ENCODE data around the gene TMEM59L. TPM values are rescaled to one million over a fixed set of nuclear protein-coding genes. Genes with fewer than 3 reads are reported as not detected.
"Not testable (repeated sequence)": the region's sequence is repeated elsewhere in the genome, so short reads cannot be mapped to it uniquely, and the experiment has no call there.

Gene TMEM59L
- polyA plus RNA-seq, 1 donor = 8.9 TPM

GRCh38 chr19:18594096-18594823 is 18.4 kb upstream of the TMEM59L start:
- peak; percentile 65 for DNase-seq (ENCODE audit: low read depth)

- DNase-seq (ENCODE audit: low read depth) = no peak
These were observed 17.8 kb upstream of the TMEM59L start for GRCh38 chr19:18594824-18595373.

- no peak for DNase-seq (ENCODE audit: low read depth)
These were observed 17.2 kb upstream of the TMEM59L start for GRCh38 chr19:18595475-18595874.

- no peak for DNase-seq (ENCODE audit: low read depth)
These were observed 15.9 kb upstream of the TMEM59L start for GRCh38 chr19:18596752-18597157.

- no peak for DNase-seq (ENCODE audit: low read depth)
These were observed 14.6 kb upstream of the TMEM59L start for GRCh38 chr19:18597809-18598660.

- DNase-seq (ENCODE audit: low read depth) = no peak
These were observed 13.2 kb upstream of the TMEM59L start for GRCh38 chr19:18599485-18599884.

- DNase-seq (ENCODE audit: low read depth) = not testable (repeated sequence)
These were observed 11.8 kb upstream of the TMEM59L start for GRCh38 chr19:18600692-18601397.

- DNase-seq (ENCODE audit: low read depth) = no peak
These were observed 10.8 kb upstream of the TMEM59L start for GRCh38 chr19:18601875-18602274.

- no peak for DNase-seq (ENCODE audit: low read depth)
These were observed 9.3 kb upstream of the TMEM59L start for GRCh38 chr19:18603255-18603957.

- no peak for DNase-seq (ENCODE audit: low read depth)
These were observed 8.5 kb upstream of the TMEM59L start for GRCh38 chr19:18603958-18604819.

GRCh38 chr19:18604820-18605159 is 7.9 kb upstream of the TMEM59L start:
- DNase-seq (ENCODE audit: low read depth) = no peak

- DNase-seq (ENCODE audit: low read depth) = no peak
These were observed 7.5 kb upstream of the TMEM59L start for GRCh38 chr19:18605196-18605545.

- DNase-seq (ENCODE audit: low read depth) = no peak
These were observed 7.0 kb upstream of the TMEM59L start for GRCh38 chr19:18605546-18606280.

- DNase-seq (ENCODE audit: low read depth) = no peak
These were observed 6.1 kb upstream of the TMEM59L start, which contains the start of gene CRLF1 for GRCh38 chr19:18606281-18607225. TSS of gene CRLF1 (minus strand) at chr19:18606799. CDS start at chr19:18606656, 143 bp downstream.

- no peak for DNase-seq (ENCODE audit: low read depth)
These were observed 5.2 kb upstream of the TMEM59L start for GRCh38 chr19:18607226-18608101.

GRCh38 chr19:18608102-18608804 is 4.4 kb upstream of the TMEM59L start:
- DNase-seq (ENCODE audit: low read depth) = no peak
